Subcutaneous adipose tissue (tissue), 4 donors: Measurements from ENCODE around the gene PLA2R1. TPM values are rescaled to one million over a fixed set of nuclear protein-coding genes. Genes with fewer than 3 reads are reported as not detected.

ENCODE experiments used
- total RNA-seq, 4 donors: library from RNA; depleted of rRNA; stranded (reverse); fragments of >200 nt; gene quantifications; one replicate each; pipeline ENCODE4 v1.1.0, GENCODE V29; 2016
- TF ChIP-seq, protein P1 (sequence below): fragments of 450-650 bp; IDR thresholded peaks from one replicate; pipeline ENCODE4 v1.5.1; 2016; ENCODE audit warnings: low read depth, mild to moderate bottlenecking, control low read depth, antibody characterized with exemption, moderate library complexity

The PLA2R1 gene
- total RNA-seq, 4 donors from 2014 or later: 13.2 to 24.4 (median 19.1) TPM

DNA sequence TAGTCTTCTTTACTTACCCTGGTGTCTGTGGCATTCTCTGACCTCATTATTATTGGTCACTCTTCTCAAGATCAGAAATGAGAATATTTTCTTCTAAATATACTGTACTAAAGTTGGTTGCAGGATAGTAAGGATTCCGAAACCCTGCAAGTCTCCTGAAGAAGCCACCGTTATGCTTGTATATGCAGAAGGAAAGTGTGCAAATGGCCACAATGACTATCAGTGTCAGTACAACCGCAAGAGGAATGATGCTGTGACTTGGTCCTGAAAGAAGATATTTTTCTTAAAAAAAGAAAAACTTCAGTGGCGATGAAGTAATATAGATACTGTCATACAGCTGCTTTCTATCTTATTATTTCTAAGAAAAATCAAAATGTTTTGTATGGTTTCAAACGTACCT is 120.7 kb downstream of the PLA2R1 start:
- TF ChIP-seq, protein P1, sequence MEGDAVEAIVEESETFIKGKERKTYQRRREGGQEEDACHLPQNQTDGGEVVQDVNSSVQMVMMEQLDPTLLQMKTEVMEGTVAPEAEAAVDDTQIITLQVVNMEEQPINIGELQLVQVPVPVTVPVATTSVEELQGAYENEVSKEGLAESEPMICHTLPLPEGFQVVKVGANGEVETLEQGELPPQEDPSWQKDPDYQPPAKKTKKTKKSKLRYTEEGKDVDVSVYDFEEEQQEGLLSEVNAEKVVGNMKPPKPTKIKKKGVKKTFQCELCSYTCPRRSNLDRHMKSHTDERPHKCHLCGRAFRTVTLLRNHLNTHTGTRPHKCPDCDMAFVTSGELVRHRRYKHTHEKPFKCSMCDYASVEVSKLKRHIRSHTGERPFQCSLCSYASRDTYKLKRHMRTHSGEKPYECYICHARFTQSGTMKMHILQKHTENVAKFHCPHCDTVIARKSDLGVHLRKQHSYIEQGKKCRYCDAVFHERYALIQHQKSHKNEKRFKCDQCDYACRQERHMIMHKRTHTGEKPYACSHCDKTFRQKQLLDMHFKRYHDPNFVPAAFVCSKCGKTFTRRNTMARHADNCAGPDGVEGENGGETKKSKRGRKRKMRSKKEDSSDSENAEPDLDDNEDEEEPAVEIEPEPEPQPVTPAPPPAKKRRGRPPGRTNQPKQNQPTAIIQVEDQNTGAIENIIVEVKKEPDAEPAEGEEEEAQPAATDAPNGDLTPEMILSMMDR: no peak

- TF ChIP-seq, protein P1: no peak
These were observed 122.5 kb downstream of the PLA2R1 start for GRCh38 chr2:159939946-159940345.

GRCh38 chr2:159938395-159938794 is 124.0 kb downstream of the PLA2R1 start:
- TF ChIP-seq, protein P1: no peak

DNA sequence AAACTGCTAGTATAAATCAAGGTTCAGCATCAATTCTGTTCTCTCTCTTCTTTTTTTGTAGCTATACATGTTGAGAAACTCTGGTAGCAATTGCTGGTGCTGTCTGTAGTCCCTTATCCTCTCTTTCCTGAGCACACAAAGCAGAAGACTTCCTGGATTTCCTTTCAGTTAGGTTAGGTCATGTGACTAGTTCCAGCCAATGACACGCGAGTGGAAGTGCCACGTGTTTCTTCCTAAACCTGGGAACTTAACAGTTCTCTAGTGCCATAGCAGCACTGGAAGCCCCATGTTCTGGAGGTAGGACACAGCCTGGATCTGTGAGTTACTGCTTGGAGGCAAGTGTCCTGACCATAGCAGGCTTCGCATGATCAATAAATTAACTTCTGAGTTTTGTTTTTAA is 125.9 kb downstream of the PLA2R1 start:
- TF ChIP-seq, protein P1: no peak

DNA sequence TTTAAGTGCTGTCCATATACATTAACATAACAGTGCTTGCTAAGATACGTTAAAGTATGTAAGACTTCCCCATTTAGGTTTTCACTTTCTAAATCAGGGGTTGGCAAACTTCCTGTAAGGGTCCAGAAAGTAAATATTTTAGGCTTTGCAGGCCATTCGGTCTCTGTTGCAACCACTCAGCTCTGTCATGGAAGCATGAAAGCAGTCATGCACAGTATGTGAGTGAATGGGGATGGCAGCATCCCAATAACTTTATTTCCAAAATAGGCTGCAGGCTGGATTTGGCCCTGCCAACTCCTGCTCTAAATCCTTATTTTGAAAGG is 128.7 kb downstream of the PLA2R1 start:
- TF ChIP-seq, protein P1: no peak

DNA sequence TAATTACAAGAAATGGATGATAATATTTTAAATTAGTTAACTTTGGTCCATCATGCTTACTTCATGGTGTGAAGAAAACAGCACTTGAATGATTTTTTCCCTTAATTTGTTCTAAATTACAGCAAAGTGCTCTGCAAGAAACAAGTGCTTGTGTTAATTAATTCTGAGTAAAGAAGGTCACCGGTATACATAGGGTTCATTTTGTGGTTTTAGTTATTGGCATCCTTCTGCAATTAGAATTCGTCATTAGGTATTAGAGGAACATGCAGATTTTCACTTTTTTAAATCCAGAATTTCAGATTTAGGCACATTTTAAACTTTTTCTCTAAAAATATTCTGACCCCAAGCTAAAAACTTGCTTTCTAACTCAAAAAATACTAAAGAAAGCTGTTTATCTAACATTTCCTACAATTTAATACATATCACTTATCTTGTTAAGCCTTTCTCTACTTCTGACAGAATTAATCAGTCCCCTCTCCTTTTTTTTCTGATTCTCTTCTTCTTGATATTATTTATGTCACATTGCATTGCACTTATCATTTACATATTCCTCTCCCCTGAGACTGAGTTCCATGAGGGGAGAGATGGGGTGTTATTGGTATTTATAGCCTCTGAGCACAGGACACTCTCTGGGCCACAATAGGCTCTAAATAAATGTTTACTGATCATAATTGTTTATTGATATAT is 129.2 kb downstream of the PLA2R1 start:
- TF ChIP-seq, protein P1: no peak

- TF ChIP-seq, protein P1: no peak
These were observed 135.7 kb downstream of the PLA2R1 start for GRCh38 chr2:159926695-159927094.
